Stimulated activated CD4-positive, alpha-beta T cell treated with anti-CD3 and anti-CD28 coated beads, Interleukin-1b, Interleukin-23, amount 100 ng/mL, for 48 hours (primary cell): ENCODE data around the gene SLC13A3.

Source experiments
- DNase-seq: peaks from one replicate; pipeline ENCODE4 v3.0.0-alpha.2; 2020

SLC13A3 gene

DNA sequence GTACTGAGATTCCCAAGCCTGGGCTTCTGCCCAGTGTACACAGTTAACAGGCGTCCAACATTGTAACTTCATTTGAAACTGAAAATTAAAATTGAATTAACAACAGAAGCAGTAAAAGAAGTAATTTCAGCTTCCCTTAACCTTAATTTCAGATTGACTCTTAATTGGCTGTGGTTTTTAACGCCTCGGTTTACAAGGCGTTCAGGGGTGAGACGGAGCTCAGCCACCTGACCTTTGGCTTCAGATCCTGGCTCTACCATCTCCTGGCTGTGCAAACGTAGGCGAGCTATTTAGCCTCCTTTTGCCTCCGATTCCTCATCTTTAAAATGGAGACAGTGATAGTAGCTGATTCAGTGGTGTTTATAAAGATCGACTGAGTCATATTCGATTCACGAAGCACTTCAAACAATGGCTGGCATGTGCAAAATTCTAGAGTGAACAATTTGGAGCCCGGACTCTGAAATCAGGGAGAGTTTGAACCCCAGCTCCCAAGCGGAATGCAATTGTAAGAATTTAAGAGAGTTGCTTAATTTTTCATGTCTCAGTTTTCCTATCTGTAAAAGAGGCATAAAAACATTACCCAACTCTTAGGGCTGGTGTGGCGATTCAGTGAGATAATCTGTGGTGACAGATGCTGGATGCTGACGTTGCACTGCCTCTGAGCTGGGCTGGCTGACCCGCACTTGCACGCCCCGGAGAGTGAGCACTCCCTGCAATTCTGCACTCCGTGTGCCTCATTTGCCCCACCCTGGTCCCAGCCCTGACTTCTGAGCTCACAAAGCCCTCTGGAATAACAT lies 77.3 kb downstream of the SLC13A3 start:
- no peak for DNase-seq

DNA sequence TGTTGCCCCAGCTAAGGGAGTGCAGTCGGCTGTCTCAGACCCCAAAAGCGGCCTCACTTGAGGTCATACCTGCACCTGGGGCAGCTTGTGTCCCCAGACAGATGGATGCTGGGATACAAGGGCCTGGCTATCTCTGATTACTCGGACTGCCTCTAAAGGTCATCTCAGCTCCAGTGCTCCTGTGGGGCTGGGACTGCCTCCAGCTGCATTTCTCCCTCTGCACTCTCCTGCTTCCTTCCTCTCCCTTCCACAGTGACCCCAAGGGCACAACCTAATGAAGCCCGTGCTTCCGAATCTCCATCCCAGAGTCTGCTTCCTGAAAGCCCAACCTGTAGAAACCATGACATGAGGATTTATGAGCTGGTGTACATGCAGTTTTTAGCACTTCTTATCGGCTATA lies 78.0 kb downstream of the SLC13A3 start:
- DNase-seq: no peak

DNA sequence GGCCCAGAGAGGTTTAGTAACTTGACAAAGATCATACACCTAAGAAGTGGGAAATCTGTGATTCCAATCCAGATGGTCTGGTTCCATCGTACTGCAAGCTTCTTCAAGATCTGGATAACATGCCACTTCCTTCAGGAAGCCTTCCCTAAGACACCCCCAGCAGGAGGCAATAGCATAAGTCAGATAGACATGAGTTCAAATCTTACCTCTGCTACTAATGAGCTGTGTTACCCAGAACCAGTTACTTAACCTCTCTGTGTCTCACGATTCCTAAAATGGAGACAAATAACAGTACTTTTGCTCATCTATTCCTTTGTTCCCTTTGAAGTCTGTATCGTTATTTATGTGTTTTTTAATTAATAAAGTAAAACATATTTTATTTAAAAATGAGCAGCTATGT lies 78.5 kb downstream of the SLC13A3 start:
- no peak for DNase-seq

DNA sequence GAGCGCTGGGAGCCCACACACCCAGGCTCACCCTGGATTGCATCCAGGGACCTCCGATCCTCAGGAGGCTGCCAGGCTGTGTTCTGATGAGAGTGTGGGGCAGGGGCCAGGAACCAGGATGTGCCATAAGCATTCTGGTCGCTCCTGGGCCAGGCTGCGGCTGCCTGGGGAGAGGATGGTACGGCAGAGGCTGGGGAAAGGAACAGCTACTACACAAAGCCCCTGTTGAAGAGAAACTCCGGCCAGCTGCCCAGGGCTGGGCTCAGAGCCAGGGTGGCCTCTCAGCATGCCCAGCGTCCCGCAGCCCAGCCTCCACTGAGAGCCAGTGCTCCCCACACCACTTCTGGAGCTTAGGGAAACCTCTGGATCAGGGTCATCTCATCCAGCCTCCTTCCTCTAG lies 79.1 kb downstream of the SLC13A3 start:
- DNase-seq: no peak

DNA sequence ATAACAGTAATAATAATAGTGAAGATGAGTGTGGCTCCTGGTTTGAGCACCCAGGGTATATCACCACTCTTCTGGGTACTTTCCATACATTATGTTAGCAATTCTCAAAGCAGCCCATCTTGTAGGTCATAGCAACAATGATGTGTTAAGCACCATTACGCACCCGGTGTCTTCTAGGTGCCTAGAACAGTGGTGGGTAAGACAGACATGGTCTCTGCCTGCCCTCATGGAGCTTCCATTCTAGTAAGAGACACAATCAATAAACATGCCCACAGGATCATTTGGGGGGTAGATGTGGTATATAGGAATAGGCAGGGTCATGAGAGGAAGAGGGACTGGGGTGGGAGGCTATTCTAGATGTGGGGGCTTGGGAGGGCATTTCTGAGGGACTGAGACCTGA lies 79.8 kb downstream of the SLC13A3 start:
- DNase-seq: no peak

DNA sequence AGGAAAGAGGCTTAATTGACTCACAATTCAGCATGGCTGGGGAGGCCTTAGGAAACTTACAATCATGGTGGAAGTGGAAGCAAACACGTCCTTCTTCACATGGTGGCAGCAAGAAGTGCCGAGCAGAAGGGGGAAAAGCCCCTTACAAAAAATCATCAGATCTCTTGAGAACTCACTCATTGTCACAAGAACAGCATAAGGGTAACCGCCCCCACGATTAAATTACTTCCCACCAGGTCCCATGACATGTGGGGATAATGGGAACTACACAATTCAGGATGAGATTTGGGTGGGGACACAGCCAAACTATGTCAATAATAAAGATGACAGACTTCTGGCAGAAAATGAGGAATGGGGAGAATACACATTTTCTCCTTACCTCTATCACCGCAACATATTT lies 80.3 kb downstream of the SLC13A3 start:
- DNase-seq: no peak

DNA sequence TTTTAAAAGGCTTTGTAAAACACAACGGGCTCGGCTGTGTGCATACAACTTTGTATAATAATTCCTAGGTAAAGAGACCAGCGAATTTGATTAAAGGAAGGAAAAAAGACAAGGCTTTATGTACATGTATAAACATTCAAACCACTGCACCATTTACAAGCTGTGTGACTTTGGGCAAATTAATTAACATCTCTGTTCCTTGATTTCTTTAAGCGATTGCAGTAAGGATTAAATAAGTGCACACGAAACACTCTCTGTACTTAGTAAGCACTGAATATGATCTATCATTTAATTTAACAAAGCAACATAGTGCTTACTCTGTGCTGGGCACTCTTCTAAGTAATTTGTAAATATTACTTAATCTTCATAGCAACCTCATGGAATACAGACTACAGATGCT lies 81.3 kb downstream of the SLC13A3 start:
- no peak for DNase-seq

DNA sequence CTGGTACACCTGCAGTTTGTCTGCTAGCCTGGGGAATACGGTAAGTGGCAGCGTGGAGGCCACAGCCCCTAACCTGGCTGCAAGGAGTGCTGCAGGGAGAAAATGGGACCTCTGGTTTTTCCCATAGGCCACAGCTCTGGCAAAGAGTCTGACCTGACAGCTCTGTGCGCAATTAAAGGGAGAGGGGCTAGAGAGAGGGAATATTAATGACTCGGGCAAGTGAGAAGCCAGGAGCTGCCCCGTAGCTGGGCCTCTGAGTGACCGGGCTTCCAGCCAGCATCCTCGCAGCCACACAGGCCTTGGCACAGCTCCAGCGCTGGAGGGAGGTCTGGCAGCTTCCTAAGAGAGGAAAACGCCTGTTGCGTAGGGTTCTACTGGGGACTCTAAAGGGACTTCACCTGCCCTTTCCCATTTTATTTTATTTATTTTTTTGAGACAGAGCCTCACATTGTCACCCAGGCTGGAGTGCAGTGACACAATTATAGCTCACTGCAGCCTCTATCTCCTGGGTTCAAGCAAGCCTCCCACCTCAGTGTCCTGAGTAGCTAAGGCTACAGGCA lies 82.6 kb downstream of the SLC13A3 start:
- DNase-seq: no peak

DNA sequence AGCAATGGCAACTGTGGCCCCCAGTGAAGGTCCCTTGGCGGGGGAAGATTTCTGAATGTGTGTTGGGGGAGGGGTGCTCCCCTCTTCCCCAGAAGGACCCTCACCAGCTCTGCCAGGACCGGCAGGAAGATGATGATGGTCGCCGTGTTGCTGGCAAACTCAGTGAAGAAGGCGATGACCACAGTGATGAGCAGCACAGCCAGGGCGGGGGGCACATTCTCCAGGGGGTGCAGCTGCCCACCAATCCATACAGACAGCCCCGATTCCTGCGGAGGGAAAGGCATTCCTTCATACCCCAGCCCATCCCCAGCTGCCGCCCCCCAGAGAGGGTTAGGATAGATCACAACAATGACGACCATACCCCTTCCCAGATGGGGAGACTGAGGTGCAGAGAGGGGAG lies 85.1 kb downstream of the SLC13A3 start:
- DNase-seq: no peak

DNA sequence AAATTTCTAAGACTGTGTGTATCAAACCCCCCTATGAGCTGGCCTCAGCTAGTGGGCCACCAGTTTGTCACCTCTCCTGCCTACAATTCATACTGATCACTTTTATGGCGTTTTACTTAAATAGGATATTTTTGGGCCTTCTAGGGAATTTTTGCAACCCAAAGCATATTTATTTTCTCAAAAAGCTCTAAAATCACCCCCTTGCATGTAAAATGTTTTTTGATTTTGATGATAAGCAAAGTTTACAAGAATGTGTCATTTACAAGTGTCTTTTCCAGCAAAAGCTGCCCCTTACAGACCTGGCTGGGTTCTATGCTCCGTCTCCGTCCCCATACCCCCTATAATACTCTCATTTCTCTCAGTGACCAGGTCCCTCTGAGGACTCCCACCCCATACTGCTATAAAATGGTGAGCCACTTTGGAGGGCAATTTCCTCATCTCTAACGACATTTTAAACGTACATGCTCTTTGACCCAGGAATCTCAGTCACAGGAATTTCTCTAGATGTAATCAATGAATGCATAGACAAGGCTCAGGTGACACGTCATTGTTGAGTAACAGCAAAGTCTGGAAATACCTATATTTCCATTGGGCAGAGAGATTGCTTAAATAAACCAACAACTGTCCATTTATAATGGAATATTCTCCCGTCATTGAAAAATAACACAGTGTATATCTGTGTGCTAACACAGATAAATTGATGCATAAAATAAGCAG lies 86.9 kb downstream of the SLC13A3 start:
- DNase-seq: no peak

DNA sequence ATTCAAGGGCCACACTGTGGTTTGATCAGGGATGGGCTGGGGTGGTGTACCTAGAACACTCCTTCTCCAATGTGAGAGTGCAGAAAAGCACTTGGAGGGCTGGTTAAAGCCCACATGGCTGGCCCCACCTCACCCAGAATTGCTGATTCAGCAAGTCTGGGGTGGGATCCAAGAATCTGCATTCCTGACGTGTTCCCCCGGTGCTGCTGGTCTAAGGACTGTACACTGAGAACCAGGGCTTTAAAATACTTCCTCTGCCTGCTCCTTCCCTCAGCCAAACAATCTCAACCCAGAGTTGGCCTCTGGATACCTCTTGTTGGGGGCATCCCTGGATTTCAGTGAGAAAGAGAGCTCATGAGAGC lies 87.4 kb downstream of the SLC13A3 start:
- no peak for DNase-seq

DNA sequence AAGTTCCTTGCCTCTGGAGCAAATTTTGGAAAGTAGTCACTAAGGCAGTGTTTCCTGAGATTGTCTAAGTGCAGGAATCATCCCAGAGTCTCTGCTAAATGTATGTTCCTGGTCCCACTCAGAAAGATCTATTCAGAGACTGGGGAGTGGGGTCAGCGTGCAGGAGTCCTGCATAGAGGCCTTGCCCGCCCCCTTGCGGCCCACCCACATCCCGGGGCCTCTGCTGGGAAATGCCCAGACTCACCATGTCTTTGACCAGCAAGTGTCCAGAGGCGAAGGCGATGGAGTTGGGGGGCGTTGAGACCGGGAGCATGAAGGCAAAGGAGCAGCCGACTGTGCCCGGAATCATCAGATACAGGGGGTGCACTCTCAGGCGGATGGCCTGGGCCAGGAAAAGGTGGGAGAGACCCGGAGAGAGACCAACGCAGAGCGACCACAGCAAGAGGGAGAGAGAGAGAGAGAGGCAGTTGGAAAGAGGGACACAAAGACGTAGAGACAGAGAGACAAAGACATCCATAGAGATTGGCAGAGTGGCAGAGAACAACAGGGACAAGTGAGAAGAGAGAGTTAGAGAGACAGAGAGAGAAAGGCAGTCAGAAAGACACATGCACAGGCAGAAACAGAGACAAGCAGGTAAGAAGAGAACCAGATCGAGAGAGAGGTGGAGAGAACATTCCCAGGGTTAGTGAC lies 87.9 kb downstream of the SLC13A3 start:
- DNase-seq: no peak

DNA sequence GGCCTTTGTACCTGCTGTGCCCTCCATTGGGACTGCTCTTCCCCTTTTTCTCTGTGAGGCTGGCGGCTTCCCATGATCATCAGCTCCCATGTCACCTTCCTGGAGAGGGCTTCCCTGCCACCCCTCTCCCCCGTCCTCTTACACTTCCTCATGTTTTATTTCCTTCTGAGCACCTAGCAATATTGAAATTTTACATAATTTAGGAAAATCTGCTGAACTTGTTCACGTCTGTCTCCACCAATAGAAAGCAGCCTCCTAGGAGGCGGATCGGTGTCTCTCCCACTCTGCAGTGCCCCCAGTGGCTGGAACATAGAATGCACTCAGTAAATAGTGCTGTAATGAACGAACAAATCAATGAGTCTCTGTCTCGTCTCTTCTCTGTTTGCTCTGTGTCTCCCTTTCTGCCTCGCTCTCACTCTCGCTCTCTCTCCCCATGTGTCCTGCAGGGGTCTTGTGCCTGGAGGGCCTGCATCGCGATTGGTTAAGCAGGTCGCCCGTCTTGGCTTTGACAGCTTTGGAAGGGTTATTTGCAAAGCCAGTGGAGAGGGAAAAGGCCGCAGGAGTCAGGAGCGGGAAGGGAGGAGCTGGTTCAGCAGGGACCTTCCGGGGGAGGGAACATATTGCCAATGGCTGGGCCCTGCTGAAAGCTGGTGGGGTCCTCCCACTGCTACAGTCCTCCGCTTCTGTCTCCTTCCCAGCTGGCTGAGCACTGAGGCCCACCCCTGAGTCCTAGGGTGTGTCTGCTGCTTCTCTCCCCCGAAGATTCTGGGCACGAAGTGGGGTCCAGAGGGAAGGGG lies 88.7 kb downstream of the SLC13A3 start:
- DNase-seq: peak; percentile 64

DNA sequence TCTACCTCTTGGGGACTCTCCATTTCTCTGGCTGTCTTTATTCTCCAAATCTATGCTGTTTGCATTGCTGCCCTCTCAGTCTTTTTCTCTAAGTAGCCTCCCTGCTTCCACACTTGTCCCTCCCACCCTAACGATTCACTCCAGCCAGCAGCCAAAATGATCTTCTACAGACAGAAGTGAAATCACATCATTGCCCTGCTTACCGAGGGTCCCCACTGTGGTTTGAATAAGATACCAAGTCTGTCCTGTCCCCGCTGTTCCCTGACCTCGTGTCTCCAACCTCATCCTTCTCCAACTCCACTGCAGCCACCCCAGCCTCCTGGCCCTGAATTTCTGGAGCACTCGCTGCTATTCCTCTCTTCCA lies 89.3 kb downstream of the SLC13A3 start:
- no peak for DNase-seq

DNA sequence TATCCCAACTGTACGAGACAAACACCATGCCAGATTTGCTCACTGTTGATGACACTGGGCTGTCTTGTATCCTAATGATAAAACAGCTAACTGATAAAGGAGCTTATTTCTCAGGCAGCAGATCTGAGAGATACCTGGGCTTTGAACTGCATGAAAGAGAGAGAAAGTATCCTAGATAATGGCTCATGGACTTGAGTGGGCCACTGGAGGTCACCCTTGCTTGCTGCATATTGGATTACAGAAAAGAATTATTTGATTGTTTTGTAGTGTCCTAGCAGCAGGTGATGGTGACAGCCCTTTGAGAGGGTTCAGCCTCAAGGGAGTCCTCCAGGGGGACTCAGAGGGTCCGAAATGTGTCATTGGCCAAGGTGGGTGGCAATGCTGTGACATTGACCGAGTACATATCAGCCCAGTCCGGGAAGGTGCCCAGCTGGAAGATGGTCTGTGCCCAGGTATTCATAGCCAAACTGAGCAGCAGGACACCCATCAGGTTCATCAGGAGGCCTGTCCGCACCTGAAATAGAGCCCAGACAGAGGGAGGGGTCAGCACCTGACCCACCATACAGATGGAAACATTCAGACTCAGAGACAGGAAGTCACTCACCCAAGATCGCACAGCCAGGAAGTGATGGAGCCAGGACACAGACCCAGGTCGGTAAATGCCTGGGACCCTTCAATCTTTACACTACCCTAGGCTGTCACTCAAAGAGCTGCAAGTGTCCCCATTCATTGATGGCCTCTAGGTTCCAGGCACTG lies 91.4 kb downstream of the SLC13A3 start:
- DNase-seq: no peak

DNA sequence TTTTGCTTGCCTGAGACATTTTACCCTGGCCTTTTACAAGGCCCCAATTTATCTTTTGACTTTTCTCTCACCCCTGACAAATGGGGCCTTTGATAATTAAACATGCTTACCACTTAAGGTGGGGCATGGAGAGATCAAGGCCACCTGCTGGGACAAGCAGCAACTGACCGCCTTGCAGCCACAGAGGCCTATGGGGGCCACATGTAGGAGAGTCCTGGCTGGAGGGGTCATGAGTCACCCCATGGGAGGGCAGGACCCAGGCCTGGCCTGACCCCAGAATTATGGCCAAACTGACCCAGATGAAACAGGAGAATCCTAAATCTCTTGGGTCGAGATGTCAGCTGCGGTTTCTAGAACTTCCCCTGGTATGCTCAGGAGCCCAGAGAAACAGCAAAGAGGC lies 92.3 kb downstream of the SLC13A3 start:
- DNase-seq: no peak

DNA sequence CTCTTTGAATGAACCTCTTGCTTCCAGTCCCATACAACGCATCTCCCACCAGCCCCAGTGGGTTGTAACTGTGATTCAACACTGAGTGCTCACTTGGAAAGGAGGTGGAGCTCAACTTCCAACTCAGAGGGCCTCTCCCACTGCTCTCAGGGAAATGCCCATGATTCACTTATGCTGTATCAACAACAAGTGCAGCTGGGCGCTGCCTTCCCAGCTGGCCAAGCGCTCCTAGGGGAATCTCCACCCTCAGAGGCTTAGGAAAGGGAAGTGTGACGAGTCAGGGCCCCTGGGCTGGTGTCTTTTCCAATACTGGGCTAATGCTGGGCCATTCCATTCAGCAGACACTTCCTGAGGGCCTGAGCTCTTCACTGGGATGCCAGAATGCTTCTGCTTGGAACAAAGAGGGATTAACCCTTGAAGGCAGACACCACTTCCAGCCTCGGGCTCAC lies 92.7 kb downstream of the SLC13A3 start:
- DNase-seq: peak; percentile 79

DNA sequence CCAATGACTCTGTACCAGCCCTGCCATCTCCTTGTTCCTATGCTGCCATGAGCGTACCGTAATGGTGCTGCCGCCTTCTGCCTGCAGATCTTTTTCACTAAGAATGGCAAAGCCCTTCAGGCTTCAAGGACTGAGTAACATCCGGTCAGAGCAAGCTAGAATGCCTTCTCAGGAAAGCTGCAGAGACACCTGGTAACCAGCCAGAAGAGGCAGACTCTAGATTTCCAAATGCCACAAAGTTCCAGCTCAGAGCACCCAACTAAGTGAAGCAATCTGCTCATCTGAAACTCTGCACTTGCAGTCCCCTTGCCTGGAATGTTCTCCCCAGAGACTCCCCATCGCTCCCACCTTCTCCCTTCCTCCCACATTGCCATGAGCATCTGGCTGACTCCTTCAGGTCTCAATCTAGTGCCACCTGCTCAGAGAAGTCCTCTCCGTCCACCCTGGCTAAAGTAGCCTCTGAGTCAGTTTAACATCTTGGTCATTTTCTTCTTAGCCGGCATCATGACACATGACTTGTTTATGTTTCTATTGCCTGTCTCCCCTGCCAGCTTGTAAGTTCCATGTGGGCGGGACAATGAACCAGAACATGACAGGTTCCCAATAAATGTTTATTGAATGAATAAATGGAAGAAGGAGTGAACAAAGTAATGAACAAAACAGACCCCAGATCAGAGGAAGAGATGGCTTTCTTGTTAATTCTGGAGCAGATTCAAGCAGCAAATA lies 93.9 kb downstream of the SLC13A3 start:
- DNase-seq: no peak

DNA sequence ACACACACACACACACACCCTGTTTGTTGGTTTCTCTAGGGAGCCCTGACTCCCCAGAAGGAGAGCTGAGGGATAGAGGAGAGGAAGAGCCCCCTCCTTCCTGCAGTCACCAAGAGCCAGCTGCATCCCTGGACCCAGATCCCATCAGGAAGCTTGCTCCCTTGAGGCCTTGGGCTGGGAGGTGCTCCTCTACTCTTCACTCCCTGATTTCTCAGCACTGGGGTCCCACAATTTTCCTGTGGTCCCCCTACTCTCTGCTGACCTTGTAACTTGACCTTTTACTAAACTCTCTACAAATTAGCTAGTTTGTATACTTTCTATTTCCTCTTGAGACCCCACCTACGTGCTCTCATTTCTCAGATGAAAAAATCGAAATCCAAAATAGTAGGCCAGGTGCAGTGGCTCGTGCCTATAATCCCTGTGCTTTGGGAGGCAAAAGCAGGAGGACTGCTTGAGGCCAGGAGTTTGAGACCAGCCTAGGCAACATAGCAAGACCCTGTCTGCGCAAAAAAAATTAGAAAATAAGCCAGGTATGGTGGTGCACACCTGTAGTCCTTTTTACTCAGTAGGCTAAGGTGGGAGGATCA lies 95.8 kb downstream of the SLC13A3 start:
- no peak for DNase-seq

DNA sequence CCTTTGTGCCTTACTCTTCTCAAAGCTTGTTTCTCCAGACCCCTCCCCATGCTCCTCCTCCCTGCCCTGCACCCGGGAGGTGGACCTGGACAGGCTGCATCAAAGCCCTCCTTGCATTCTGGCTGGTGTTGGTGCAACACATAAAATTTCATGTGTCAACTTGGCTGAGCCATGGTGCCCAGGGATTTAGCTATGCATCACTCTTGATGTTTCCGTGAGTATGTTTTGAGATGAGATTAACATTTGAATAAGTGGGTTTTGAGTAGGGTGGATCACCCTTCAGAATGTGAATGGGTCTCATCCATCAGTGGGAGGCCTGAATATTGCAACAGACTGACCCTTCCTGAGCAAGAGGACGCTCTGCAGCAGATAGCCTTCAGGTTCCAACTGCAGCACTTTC lies 96.4 kb downstream of the SLC13A3 start:
- DNase-seq: no peak

DNA sequence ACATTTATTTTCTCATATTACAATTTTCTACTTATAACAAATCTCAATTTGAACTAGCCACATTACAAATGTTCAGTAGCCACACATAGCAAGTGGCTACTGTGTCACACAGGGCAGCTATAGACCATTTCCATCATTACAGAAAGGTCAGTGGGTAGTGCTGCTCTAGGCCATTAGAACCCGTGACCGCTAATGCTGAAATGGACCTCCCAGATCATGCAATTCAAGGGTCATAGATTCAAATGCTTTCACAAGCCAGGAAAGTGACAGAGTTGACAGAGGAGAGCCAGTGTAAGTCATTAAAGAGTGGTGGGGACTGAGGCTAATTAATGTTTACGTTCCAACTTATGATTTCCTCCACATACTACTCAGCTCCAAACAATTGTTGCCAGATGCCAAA lies 97.3 kb downstream of the SLC13A3 start:
- no peak for DNase-seq
